Epithelial cell of proximal tubule (primary cell): ENCODE data around the gene TESPA1. TPM values are rescaled to one million over a fixed set of nuclear protein-coding genes. Genes with fewer than 3 reads are reported as not detected.

Source experiments
- DNase-seq: peaks from one replicate; pipeline ENCODE4 v3.0.0-alpha.2; 2011; ENCODE audit warnings: low read depth
- H3K4me3 ChIP-seq: 2 replicates; pipeline ENCODE4 v1.5.1; 2011; ENCODE audit warnings: low read depth, mild to moderate bottlenecking, low read length
- CTCF ChIP-seq: conservative IDR thresholded peaks from 2 replicates; pipeline ENCODE4 v1.5.1; 2012; ENCODE audit warnings: low read depth, mild to moderate bottlenecking, low read length
- total RNA-seq: library from RNA; depleted of rRNA; stranded (reverse); fragments of >200 nt; gene quantifications from 2 replicates; pipeline ENCODE4 v1.2.3, GENCODE V29; 2015

TESPA1 gene
- total RNA-seq, 1 donor from 2014 or later, result not detected

GRCh38 chr12:54974279-54974678 lies 10.3 kb downstream of the TESPA1 start:
- no peak for DNase-seq

GRCh38 chr12:54973556-54973955 lies 11.0 kb downstream of the TESPA1 start:
- no peak overlapping the region for H3K4me3 ChIP-seq
- TF ChIP-seq CTCF, result no peak

More at GRCh38 chr12:54974279-54974678, 10.3 kb downstream of the TESPA1 start:
- no peak overlapping the region for H3K4me3 ChIP-seq
- no peak for TF ChIP-seq CTCF

DNA sequence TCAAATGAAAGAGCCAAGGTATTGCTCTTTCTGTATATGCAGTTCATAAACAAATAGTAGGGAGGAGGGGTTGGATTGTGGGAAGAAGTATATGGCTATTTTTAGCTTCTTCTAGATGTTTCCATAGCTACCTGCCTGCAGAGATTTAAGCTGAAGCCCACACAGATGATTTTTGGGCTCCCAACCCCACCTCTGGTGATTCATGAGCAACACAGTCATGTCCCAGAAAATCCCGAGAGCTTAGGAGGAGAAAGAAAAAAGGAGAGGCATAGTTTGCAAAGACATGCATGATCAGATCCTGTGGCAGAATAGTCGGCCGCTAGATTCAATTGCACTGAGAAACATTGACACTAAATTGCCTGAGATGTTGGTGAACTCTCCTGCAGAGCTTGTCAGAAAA lies 13.8 kb downstream of the TESPA1 start:
- DNase-seq, result no peak
- no peak overlapping the region for H3K4me3 ChIP-seq
- no peak for TF ChIP-seq CTCF

More at GRCh38 chr12:54973556-54973955, 11.0 kb downstream of the TESPA1 start:
- DNase-seq, result no peak

- no peak for DNase-seq
- H3K4me3 ChIP-seq, result no peak overlapping the region
- TF ChIP-seq CTCF, result no peak
These were observed 16.3 kb downstream of the TESPA1 start for GRCh38 chr12:54968181-54968730.

GRCh38 chr12:54967461-54967860 lies 17.1 kb downstream of the TESPA1 start:
- no peak for TF ChIP-seq CTCF
- DNase-seq, result no peak
- no peak overlapping the region for H3K4me3 ChIP-seq

- TF ChIP-seq CTCF, result no peak
- DNase-seq, result no peak
- H3K4me3 ChIP-seq, result no peak overlapping the region
These were observed 23.4 kb downstream of the TESPA1 start for GRCh38 chr12:54961190-54961589.

DNA sequence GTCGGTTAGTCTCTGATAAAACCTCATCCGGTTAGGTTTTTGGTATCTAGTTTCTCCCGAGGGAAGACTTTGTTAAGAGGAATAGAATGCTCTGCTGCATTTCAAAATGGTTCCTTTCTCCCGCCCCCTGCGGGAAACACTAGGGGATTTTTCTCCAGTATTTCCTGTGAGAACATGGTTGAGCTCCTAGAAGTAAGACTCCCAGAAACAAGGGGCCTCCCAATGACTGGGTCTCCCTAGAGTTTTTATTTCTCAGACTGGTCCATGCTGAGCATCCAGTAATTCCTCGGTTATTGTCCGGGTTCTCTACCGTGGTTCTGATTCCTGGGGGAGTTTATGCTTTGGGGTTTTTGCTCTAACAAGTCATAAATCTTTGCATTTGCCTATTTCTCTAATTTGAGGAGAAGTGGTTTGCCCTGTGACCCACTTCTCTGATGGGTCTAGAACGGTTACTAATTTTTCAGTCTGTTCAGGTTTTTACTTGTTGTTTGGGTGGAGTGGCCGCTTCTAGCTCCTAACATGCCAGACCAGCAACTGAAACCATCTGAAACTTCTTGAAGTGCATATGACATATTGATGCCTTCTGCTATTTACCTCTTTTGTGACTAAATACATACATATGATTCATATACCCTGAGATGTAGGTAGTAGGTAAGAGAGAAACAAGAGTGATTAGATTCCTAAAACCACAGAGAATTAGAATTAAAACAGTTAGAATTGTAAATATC lies 25.1 kb downstream of the TESPA1 start:
- H3K4me3 ChIP-seq, result no peak overlapping the region
- no peak for DNase-seq
- TF ChIP-seq CTCF, result no peak
